Natural killer cell (primary cell): ENCODE data around the gene YBX2. TPM values are rescaled to one million over a fixed set of nuclear protein-coding genes. Genes with fewer than 3 reads are reported as not detected.

ENCODE experiments used
- ATAC-seq, 3 donors: fragments of 150-1000 bp in 2 of 3; fragments of 200-7000 bp in 1 of 3; cut with Tn5 transposase; 1 replicate in 1 of 3; 2 replicates in 2 of 3; pipeline ENCODE4 v1.10.0; 2021; ENCODE audit warnings: mild to moderate bottlenecking in 2 of 3, moderate library complexity in 2 of 3
- DNase-seq, 2 donors: peaks; one replicate each; pipeline versions ENCODE4 v3.0.0 to v3.0.0-alpha.2; 2013 to 2021; ENCODE audit warnings: mixed read lengths in 1 of 2
- H3K27ac ChIP-seq: one replicate; pipeline ENCODE4 v1.5.1; 2013; ENCODE audit warnings: mild to moderate bottlenecking, low read length
- H3K27me3 ChIP-seq: one replicate; pipeline ENCODE4 v1.6.1; 2013; ENCODE audit warnings: low read length; ENCODE audit not compliant: control insufficient read depth, insufficient read depth
- H3K36me3 ChIP-seq: one replicate; pipeline ENCODE4 v1.6.1; 2013; ENCODE audit warnings: low read length; ENCODE audit not compliant: control insufficient read depth, insufficient read depth
- H3K4me1 ChIP-seq: one replicate; pipeline ENCODE4 v1.6.1; 2013; ENCODE audit warnings: low read length; ENCODE audit not compliant: control insufficient read depth, insufficient read depth
- H3K4me3 ChIP-seq: one replicate; pipeline ENCODE4 v1.5.1; 2013; ENCODE audit warnings: low read length
- H3K9me3 ChIP-seq: one replicate; pipeline ENCODE4 v1.6.1; 2013; ENCODE audit warnings: low read length; ENCODE audit not compliant: control insufficient read depth, insufficient read depth
- H3K27ac Mint-ChIP-seq, 2 donors: one replicate each; pipeline ENCODE4 v1.8.0; 2022; ENCODE audit warnings: mild to moderate bottlenecking in 2 of 2, mixed read lengths in 2 of 2, moderate library complexity in 1 of 2
- H3K27me3 Mint-ChIP-seq, 2 donors: one replicate each; pipeline ENCODE4 v1.8.0; 2022; ENCODE audit warnings: low read depth in 2 of 2, mixed read lengths in 2 of 2
- H3K36me3 Mint-ChIP-seq: one replicate; pipeline ENCODE4 v1.8.0; 2022; ENCODE audit warnings: mixed read lengths
- H3K4me1 Mint-ChIP-seq, 2 donors: one replicate each; pipeline ENCODE4 v1.8.0; 2022; ENCODE audit warnings: mixed read lengths in 2 of 2
- H3K4me3 Mint-ChIP-seq: one replicate; pipeline ENCODE4 v1.8.0; 2022; ENCODE audit warnings: mild to moderate bottlenecking, moderate library complexity, mixed read lengths
- H3K9me3 Mint-ChIP-seq, 2 donors: one replicate each; pipeline ENCODE4 v1.8.0; 2022; ENCODE audit warnings: mixed read lengths in 2 of 2
- CTCF ChIP-seq: fragments of 200-600 bp; IDR thresholded peaks from one replicate; pipeline ENCODE4 v1.8.0; 2022; ENCODE audit warnings: antibody characterized with exemption
- WGBS: methylation state at CpG from one replicate; pipeline ENCODE4 v1.1.7; 2013; ENCODE audit warnings: missing lambda C conversion rate; ENCODE audit not compliant: insufficient coverage; 5-methylcytosine and 5-hydroxymethylcytosine counted together
- intact Hi-C: fragments of 100-400 bp; cut with micrococcal nuclease; formaldehyde crosslinking; loops from one replicate; pipeline ENCODE4 v1.14.2; 2022
- total RNA-seq, 4 donors: library from RNA; stranded (reverse); fragments of 120-200 nt in 1 of 4; gene quantifications; one replicate each; pipeline versions ENCODE4 v1.2.3 to v1.2.4, GENCODE V29; 2013 to 2022

Gene YBX2
- total RNA-seq, 3 donors from 2014 or later (not counting 1 experiment from before 2014, with no cell fraction given), result 0.05 TPM; not detected in 2

- H3K27ac ChIP-seq, result no peak overlapping the region
- no peak overlapping the region for H3K4me3 ChIP-seq
- H3K27me3 ChIP-seq, result no peaks in the 10 kb centered on the region
- no peaks in the 10 kb centered on the region for H3K27me3 Mint-ChIP-seq
- ATAC-seq (no peak), DNase-seq (no peak)
- H3K9me3 ChIP-seq, result no peaks in the 10 kb centered on the region
- H3K4me1 Mint-ChIP-seq, result peaks cover 19 to 32% of the 10 kb centered on the region in 2 donors
- no peaks in the 10 kb centered on the region for H3K36me3 Mint-ChIP-seq
- peaks cover 43% of the 10 kb centered on the region for H3K36me3 ChIP-seq
- TF ChIP-seq CTCF, result no peak
- H3K4me3 Mint-ChIP-seq, result no peak overlapping the region
- H3K9me3 Mint-ChIP-seq, result no peaks in the 10 kb centered on the region
- intact Hi-C loops, result no loop called here
- H3K4me1 ChIP-seq, result peaks cover 19% of the 10 kb centered on the region
- no peak overlapping the region for H3K27ac Mint-ChIP-seq
- 98% methylated on average over 9 of the region's 19 CpGs for WGBS
These were observed 30.6 kb upstream of the YBX2 start for GRCh38 chr17:7325031-7325528.

- Histone ChIP-seq H3K27ac (no peak overlapping the region), H3K4me1 (peaks cover 14% of the 10 kb centered on the region), H3K9me3 (no peaks in the 10 kb centered on the region), H3K4me3 (no peak overlapping the region), H3K27me3 (no peaks in the 10 kb centered on the region), H3K36me3 (peaks cover 43% of the 10 kb centered on the region)
- WGBS, result 85% methylated on average over 3 of the region's 3 CpGs
- no peaks in the 10 kb centered on the region for H3K27me3 Mint-ChIP-seq
- H3K9me3 Mint-ChIP-seq, result no peaks in the 10 kb centered on the region
- peak; percentile 32 for TF ChIP-seq CTCF
- H3K36me3 Mint-ChIP-seq, result no peaks in the 10 kb centered on the region
- no peak for DNase-seq
- intact Hi-C loops, result no loop called here
- no peak overlapping the region for H3K4me3 Mint-ChIP-seq
- H3K4me1 Mint-ChIP-seq, result peaks cover 13 to 26% of the 10 kb centered on the region in 2 donors
- H3K27ac Mint-ChIP-seq, result no peak overlapping the region
- no peak for ATAC-seq
These were observed 30.0 kb upstream of the YBX2 start for GRCh38 chr17:7324438-7324779.

- H3K27ac Mint-ChIP-seq, result no peak overlapping the region
- H3K36me3 Mint-ChIP-seq, result no peaks in the 10 kb centered on the region
- Histone ChIP-seq H3K4me1 (peaks cover 14% of the 10 kb centered on the region), H3K27me3 (no peaks in the 10 kb centered on the region), H3K36me3 (peaks cover 43% of the 10 kb centered on the region), H3K9me3 (no peaks in the 10 kb centered on the region), H3K27ac (no peak overlapping the region), H3K4me3 (no peak overlapping the region)
- ATAC-seq (peak in 2 of 3 donors; percentile 53 to 54), DNase-seq (peak; percentile 66 to 79)
- no peaks in the 10 kb centered on the region for H3K27me3 Mint-ChIP-seq
- peaks cover 11 to 25% of the 10 kb centered on the region in 2 donors for H3K4me1 Mint-ChIP-seq
- H3K9me3 Mint-ChIP-seq, result no peaks in the 10 kb centered on the region
- TF ChIP-seq CTCF, result peak; percentile 82
- no peak overlapping the region for H3K4me3 Mint-ChIP-seq
- WGBS, result 70% methylated on average over 39 of the region's 39 CpGs
- intact Hi-C loops, result no loop called here
These were observed 29.4 kb upstream of the YBX2 start for GRCh38 chr17:7323731-7324437.
